ENCODE data around the gene SLC6A12. TPM values are rescaled to one million over a fixed set of nuclear protein-coding genes. Genes with fewer than 3 reads are reported as not detected.

SLC6A12 gene
- total RNA-seq, 4 donors from 2014 or later = 0.57 TPM; not detected in 3

DNA sequence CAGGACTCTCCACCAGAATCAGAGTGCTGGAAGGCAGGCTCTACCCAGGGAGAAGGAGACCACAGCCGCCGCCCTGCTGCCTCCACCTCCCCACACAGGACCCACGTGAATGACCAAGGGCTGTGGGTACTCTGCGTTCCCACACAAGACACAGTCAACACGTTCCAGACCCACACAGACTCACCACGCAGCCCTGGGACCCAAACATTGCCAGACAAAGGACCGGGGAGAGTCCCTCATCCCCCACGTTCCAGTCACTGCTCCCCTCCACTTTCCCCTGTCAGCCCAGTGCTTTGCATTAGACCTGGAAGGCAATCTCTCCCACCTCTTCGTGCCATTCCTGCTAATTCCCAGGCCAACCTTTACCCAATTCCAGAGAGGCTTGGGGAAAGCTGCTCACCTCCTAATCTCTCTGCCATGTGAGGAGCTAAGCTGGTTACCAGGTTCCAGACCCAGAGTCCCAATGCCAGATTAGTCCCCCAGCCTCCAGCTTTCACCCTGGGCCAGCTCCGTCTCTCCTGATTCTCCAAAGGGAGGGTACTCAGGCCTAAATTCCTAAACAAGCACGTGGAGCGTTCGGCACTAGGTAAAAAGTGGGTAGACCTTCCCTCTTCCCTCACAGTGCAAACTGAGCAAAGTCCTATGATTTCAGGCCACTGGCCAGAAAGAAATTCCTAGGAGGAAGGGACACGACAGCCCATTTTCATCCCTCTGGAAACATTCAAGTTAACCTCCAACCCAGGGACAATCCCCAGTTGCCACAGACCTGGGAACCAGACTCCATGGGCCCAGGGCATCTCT is 43.8 kb upstream of the SLC6A12 start:
- Histone ChIP-seq H3K4me3 (no peak overlapping the region), H3K27me3 (peaks cover 0 to 68% (median 0%) of the 10 kb centered on the region in 4 donors), H3K9me3 (no peaks in the 10 kb centered on the region), H3K27ac (no peak overlapping the region), H3K36me3 (no peaks in the 10 kb centered on the region), H3K4me1 (no peaks in the 10 kb centered on the region)
- TF ChIP-seq, protein P1, sequence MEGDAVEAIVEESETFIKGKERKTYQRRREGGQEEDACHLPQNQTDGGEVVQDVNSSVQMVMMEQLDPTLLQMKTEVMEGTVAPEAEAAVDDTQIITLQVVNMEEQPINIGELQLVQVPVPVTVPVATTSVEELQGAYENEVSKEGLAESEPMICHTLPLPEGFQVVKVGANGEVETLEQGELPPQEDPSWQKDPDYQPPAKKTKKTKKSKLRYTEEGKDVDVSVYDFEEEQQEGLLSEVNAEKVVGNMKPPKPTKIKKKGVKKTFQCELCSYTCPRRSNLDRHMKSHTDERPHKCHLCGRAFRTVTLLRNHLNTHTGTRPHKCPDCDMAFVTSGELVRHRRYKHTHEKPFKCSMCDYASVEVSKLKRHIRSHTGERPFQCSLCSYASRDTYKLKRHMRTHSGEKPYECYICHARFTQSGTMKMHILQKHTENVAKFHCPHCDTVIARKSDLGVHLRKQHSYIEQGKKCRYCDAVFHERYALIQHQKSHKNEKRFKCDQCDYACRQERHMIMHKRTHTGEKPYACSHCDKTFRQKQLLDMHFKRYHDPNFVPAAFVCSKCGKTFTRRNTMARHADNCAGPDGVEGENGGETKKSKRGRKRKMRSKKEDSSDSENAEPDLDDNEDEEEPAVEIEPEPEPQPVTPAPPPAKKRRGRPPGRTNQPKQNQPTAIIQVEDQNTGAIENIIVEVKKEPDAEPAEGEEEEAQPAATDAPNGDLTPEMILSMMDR (IDR thresholded peaks at IDR 0.05) = no peak
- no peak for TF ChIP-seq POLR2A (IDR thresholded peaks at IDR 0.05)
- WGBS, 2 donors = 68 to 69% methylated on average over 14 of the region's 14 CpGs
- DNase-seq = no peak
- intact Hi-C loops (cut with DNase I) = no loop called here

DNA sequence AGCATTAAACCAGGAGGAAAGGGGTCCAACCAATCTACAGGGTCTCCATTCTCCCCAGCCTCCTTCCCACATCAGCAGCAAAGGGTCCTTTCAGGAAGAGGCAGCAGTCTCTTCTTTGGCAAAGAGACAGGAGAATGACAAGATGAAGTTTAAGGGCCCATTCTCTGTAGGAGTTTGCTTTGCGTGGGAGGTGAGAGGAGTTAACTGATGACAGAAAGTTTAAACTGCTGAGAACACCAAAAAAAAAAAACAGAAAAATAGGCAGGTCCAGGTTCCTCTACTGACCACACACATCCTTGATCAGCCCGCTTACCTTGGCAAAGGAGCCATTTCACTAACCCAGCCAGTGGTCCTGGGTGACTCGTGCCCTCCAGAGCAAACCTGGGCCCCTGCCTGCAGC is 43.0 kb upstream of the SLC6A12 start:
- intact Hi-C loops (cut with DNase I) = no loop called here
- no peak for DNase-seq
- no peak for TF ChIP-seq POLR2A (IDR thresholded peaks at IDR 0.05)
- TF ChIP-seq, protein P1 (IDR thresholded peaks at IDR 0.05) = no peak
- Histone ChIP-seq H3K9me3 (no peaks in the 10 kb centered on the region), H3K27me3 (peaks cover 0 to 61% (median 0%) of the 10 kb centered on the region in 4 donors), H3K4me3 (no peak overlapping the region), H3K4me1 (no peaks in the 10 kb centered on the region), H3K36me3 (no peaks in the 10 kb centered on the region), H3K27ac (no peak overlapping the region)
- WGBS, 2 donors = 64 to 65% methylated on average over 3 of the region's 3 CpGs

DNA sequence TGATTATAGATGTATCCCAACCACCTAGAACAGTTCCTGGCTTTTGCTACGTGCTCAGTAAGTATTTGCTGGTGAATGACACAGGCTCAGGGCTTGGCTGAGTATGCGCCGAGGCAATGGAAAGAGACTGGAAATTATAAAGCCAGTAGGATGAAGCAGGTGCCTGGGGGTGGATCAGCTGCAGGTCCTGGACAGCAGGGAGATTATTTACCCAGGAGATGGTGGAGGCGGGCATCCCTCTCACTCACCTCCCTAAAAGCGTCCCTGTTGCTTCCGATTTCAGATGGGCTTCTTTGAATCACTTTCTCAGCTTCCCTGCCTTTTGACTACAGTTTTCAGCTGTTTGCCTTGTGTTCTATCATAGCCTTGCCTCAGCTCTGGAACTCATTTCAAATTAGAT is 42.3 kb upstream of the SLC6A12 start:
- TF ChIP-seq, protein P1 (IDR thresholded peaks at IDR 0.05) = no peak
- no peak for TF ChIP-seq POLR2A (IDR thresholded peaks at IDR 0.05)

DNA sequence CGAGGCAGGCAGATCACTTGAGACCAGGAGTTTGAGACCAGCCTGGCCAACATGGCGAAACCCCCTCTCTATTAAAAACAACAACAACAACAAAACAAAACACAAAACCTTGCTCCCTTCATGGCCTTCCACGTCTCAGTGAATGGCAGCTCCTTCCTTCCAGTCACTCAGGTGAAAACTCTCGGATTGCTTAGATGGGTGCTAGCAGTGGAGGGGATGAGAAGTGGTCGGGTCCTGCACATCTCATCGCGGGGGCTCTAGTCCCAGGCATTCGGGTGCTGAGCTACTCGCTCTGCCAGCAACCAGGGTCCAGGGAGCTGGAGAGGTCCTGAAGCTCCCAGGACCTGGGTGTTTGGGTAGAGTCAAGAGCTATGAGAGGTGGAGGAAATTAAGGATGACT is 41.0 kb upstream of the SLC6A12 start:
- Histone ChIP-seq H3K36me3 (no peaks in the 10 kb centered on the region), H3K27me3 (peaks cover 0 to 45% (median 0%) of the 10 kb centered on the region in 4 donors), H3K9me3 (no peaks in the 10 kb centered on the region), H3K4me3 (no peak overlapping the region), H3K27ac (no peak overlapping the region), H3K4me1 (no peaks in the 10 kb centered on the region)
- TF ChIP-seq, protein P1 (IDR thresholded peaks at IDR 0.05) = no peak
- no peak for TF ChIP-seq POLR2A (IDR thresholded peaks at IDR 0.05)
- DNase-seq = no peak
- intact Hi-C loops (cut with DNase I) = no loop called here
- 80 to 81% methylated on average over 9 of the region's 9 CpGs for WGBS, 2 donors

More for the DNA sequence above, 42.3 kb upstream of the SLC6A12 start:
- Histone ChIP-seq H3K4me3 (no peak overlapping the region), H3K27me3 (peaks cover 0 to 53% (median 0%) of the 10 kb centered on the region in 4 donors), H3K27ac (no peak overlapping the region), H3K36me3 (no peaks in the 10 kb centered on the region), H3K9me3 (no peaks in the 10 kb centered on the region), H3K4me1 (no peaks in the 10 kb centered on the region)
- intact Hi-C loops (cut with DNase I) = no loop called here
- no peak for DNase-seq
- WGBS, 2 donors = 88 to 89% methylated on average over 4 to 6 of the region's 6 CpGs

DNA sequence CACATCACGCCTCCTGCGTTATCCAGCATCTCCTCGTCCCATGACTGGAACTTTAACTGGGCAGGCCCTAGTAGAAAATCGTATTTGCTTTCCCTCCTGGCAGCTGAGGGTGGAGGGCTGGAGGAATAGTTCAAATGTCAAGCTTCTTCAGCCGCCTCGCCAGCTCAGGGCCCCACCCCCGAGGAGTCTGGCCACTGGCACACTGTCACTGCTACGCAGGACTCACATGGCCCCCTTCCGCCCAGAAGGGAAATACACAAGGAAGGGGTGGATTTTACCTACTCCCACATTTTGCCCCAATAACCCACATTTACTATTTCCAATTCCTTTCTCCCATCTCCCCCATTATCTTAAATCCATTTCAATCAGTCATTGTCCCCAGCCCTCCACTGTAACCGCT is 40.1 kb upstream of the SLC6A12 start:
- H3K4me1 ChIP-seq = no peaks in the 10 kb centered on the region
- WGBS, 2 donors = 75 to 76% methylated on average over 10 of the region's 10 CpGs
- peaks cover 0 to 38% (median 0%) of the 10 kb centered on the region in 4 donors for H3K27me3 ChIP-seq
- no peaks in the 10 kb centered on the region for H3K9me3 ChIP-seq
- H3K36me3 ChIP-seq = no peaks in the 10 kb centered on the region
- intact Hi-C loops (cut with DNase I) = no loop called here
- H3K27ac ChIP-seq = no peak overlapping the region
- no peak for DNase-seq
- no peak overlapping the region for H3K4me3 ChIP-seq
- TF ChIP-seq, protein P1 (IDR thresholded peaks at IDR 0.05) = no peak
- TF ChIP-seq POLR2A (IDR thresholded peaks at IDR 0.05) = no peak
